SK-N-SH treated with all-trans-retinoic acid at 6 μM for 48 hours (cell line): ENCODE measurements around the gene ACE.

Experiments
- ARNTL ChIP-seq: fragments of 450-650 bp; formaldehyde crosslinking; IDR thresholded peaks from 2 replicates; pipeline ENCODE4 v1.5.0; 2020; ENCODE audit warnings: low read depth, mild to moderate bottlenecking, moderate library complexity, borderline replicate concordance
- CSDC2 ChIP-seq: fragments of 250-450 bp; sonication (Bioruptor Pico); IDR thresholded peaks from 2 replicates; pipeline ENCODE4 v1.5.0; 2020; ENCODE audit warnings: mild to moderate bottlenecking, moderate library complexity
- CSRNP3 ChIP-seq: fragments of 250-450 bp; sonication (Bioruptor Pico); IDR thresholded peaks from 2 replicates; pipeline ENCODE4 v1.5.1; 2021; ENCODE audit warnings: mild to moderate bottlenecking, moderate library complexity
- RARB ChIP-seq: fragments of 250-450 bp; sonication (Bioruptor Pico); IDR thresholded peaks from 2 replicates; pipeline ENCODE4 v1.8.0; 2021; ENCODE audit warnings: mild to moderate bottlenecking, moderate library complexity
- SNAI2 ChIP-seq: fragments of 250-450 bp; sonication (Bioruptor Pico); IDR thresholded peaks from 2 replicates; pipeline ENCODE4 v1.5.0; 2020; ENCODE audit warnings: mild to moderate bottlenecking, moderate library complexity
- ZC3H10 ChIP-seq: fragments of 250-450 bp; sonication (Bioruptor Pico); IDR thresholded peaks from 2 replicates; pipeline ENCODE4 v1.5.1; 2021; ENCODE audit warnings: mild to moderate bottlenecking, moderate library complexity
- ZFP3 ChIP-seq: fragments of 250-450 bp; sonication (Bioruptor Pico); IDR thresholded peaks from 2 replicates; pipeline ENCODE4 v1.5.0; 2020; ENCODE audit warnings: mild to moderate bottlenecking, moderate library complexity
- ZNF565 ChIP-seq: fragments of 450-650 bp; formaldehyde crosslinking; conservative IDR thresholded peaks from 2 replicates; pipeline ENCODE4 v1.5.0; 2020; ENCODE audit warnings: low read depth, mild to moderate bottlenecking, moderate library complexity
- ZNF70 ChIP-seq: fragments of 450-650 bp; formaldehyde crosslinking; IDR thresholded peaks from 2 replicates; pipeline ENCODE4 v1.5.0; 2020; ENCODE audit warnings: mild to moderate bottlenecking, moderate library complexity

GRCh38 chr17:63533433-63534077 is 56.7 kb downstream of the ACE start:
- no peak for TF ChIP-seq RARB (CRISPR knock-in tag)
- TF ChIP-seq ZNF565 (CRISPR knock-in tag), result no peak
- TF ChIP-seq ARNTL (CRISPR knock-in tag), result no peak
- TF ChIP-seq ZNF70 (CRISPR knock-in tag), result no peak
- TF ChIP-seq ZFP3, result no peak
- no peak for TF ChIP-seq CSRNP3 (CRISPR knock-in tag)
- TF ChIP-seq SNAI2 (CRISPR knock-in tag), result no peak
- TF ChIP-seq ZC3H10 (CRISPR knock-in tag), result no peak
- TF ChIP-seq CSDC2 (CRISPR knock-in tag), result no peak
